Epithelial cell of esophagus (primary cell): Measurements from ENCODE around the gene FABP6.

Experiments used
- DNase-seq: peaks from one replicate; pipeline ENCODE4 v3.0.0; 2010; ENCODE audit warnings: low read depth
- H3K4me3 ChIP-seq: 2 replicates; pipeline ENCODE4 v1.5.1; 2011; ENCODE audit warnings: mild to moderate bottlenecking, low read length, control low read depth
- TF ChIP-seq, protein P1 (sequence below): IDR thresholded peaks from 2 replicates; pipeline ENCODE4 v1.5.1; 2011; ENCODE audit warnings: low read depth, mild to moderate bottlenecking, low read length, control low read depth, inconsistent platforms; ENCODE audit not compliant: insufficient read depth; ENCODE audit errors: missing control alignments

Gene FABP6, protein sequence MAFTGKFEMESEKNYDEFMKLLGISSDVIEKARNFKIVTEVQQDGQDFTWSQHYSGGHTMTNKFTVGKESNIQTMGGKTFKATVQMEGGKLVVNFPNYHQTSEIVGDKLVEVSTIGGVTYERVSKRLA

DNA sequence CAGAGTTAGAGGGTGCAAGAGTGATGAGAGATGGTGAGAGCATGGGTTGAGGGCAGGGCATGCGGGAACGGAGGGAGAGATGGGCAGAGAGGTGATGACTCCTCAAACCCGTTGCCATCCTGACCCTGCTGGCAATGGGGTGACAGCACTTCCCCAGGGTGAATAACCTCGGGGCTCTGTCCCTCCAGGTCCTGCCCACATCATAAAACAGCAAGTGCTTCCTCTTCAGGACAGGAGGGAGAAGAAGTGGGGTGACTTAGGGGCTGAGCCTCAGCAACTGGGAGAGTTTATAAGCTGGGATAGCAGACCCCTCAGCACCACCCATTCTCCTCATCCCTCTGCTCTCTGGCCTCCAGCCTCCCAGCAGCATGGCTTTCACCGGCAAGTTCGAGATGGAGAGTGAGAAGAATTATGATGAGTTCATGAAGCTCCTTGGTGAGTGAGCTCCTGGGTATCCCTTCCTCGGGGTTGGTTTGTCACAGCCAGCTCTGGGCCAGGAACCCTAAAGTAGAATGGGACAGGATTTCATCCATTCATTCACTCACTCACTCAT is at the start of gene FABP6:
Gene FABP6 (plus strand): TSS at position 317 of the 553 bp plus-strand sequence. CDS start 52 bp downstream, at position 369.
- TF ChIP-seq, protein P1, sequence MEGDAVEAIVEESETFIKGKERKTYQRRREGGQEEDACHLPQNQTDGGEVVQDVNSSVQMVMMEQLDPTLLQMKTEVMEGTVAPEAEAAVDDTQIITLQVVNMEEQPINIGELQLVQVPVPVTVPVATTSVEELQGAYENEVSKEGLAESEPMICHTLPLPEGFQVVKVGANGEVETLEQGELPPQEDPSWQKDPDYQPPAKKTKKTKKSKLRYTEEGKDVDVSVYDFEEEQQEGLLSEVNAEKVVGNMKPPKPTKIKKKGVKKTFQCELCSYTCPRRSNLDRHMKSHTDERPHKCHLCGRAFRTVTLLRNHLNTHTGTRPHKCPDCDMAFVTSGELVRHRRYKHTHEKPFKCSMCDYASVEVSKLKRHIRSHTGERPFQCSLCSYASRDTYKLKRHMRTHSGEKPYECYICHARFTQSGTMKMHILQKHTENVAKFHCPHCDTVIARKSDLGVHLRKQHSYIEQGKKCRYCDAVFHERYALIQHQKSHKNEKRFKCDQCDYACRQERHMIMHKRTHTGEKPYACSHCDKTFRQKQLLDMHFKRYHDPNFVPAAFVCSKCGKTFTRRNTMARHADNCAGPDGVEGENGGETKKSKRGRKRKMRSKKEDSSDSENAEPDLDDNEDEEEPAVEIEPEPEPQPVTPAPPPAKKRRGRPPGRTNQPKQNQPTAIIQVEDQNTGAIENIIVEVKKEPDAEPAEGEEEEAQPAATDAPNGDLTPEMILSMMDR, result no peak
- DNase-seq, result no peak
- H3K4me3 ChIP-seq, result no peak within 1 kb of the TSS

DNA sequence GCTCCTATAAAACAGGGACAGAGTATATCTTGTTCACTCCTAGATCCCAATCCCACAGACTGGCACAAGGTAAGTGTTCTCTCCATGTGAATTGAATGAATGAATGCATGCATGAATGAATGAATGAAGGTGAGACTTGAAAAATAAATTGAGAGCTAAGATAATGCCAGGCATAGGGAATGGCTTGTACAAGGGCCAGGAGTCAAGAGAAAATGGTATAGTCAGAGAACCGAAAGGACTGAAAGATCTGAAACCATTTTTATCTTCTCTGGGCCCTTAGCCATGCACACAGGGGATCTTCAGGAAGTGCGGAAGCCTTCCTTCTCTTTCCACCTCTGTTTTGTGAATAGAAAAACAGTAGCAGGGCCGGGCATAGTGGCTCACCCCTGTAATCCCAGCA is 48.4 kb upstream of the FABP6 start:
- no peak overlapping the region for H3K4me3 ChIP-seq
- DNase-seq, result no peak
- TF ChIP-seq, protein P1, result no peak

DNA sequence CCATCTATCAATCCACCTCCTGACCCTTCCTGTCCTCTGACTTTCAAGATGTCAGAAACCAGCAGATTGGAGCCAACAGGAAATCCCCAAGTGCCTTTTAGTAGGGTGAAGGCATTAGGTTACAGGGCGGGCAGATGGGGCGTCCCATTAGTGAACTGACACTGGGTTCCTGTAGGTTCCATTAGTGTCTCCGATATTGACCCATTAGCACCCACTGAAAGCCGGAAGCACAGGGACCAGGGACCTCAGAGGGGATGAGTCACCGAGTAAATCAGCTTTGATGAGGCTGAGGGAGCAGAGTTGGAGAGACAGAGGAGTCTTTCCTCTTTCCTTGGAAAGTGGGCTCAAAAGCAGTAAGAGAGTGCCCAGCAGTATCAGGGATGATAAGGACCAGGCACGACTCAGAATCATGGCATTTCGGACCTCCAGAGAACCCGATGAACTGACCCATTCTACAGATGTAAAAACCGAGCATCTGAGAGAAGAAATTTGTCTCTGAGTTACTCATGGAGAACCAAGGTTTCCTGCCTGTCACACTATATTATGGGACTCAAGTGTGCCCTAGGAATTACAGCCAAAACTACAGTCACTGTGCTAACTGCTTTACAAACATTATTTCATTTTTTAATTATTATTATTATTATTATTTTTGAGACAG is 47.2 kb upstream of the FABP6 start:
- TF ChIP-seq, protein P1, result no peak
- H3K4me3 ChIP-seq, result no peak overlapping the region
- peak; percentile 40 for DNase-seq

DNA sequence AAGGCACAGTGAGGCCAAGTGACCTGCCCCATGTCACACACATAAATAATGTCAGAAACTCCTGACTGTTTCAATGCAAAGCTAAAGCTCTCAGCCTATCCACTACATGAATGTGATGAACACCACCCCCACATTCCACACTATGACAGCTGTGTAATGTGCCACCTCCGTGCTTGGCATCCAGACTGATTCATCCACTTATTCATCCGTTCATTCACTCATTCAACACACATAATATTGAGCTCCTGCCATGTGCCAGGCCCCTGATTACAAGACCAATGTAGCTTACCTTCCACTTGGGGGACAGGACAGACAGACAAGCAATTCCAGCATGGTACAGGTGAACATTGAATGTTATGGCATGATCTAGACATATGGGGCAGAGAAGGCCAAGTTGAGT is 46.2 kb upstream of the FABP6 start:
- H3K4me3 ChIP-seq, result no peak overlapping the region
- TF ChIP-seq, protein P1, result no peak
- peak; percentile 83 for DNase-seq

DNA sequence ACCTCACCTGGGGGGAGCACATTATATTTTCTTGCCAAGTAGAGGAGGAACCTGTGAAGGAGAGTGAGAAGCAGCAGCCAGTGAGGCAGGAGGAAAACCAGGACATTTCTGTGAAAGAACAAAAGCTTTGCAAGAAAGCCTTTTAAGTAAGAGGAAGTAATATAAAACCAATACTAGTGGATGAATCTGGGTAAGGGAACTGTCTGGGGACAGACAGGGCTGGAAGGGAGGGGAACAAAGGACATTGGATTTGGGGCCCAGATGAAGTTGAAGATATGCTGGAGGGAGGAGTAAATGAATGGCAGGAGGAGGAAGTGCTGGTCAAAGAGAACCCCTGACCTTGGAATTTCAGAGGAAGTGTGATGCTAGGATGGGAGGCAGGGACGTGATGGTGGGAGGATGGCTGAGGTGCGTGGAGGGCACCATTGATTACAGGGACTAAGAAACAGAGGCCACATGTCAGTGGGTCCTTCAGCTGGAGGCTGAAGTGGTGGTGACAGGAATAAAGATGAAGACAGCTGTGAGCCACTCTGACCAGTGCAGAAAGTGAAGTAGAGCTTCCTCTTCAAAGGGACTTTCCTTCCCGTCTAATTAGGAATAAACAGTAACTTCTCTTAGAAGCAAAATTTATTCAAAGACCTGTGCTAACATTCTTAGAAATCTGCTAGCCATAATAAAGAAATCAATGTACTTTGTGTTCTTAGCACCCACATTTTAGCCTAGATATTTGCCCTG is 43.5 kb upstream of the FABP6 start:
- no peak overlapping the region for H3K4me3 ChIP-seq
- DNase-seq, result no peak
- TF ChIP-seq, protein P1, result no peak

DNA sequence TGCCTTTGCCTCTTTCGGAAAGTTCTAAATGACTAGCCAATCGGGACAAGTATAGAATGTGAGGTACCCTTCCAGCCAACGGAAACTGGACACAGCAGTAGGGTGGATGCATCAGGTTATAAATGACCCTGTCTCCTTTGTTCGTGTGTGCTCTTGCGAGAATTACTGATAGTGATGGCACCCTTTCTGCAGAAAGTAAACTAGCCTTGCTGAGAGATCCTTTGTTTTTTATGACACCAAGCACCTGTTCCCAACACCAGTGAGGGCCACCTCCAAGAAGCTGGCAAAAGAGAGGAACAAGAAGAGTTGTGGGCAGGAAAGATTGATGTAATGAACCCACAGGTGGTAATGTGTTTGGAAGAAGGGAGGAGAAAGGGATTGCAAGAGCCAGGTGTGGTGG is 42.8 kb upstream of the FABP6 start:
- no peak overlapping the region for H3K4me3 ChIP-seq
- DNase-seq, result no peak
- TF ChIP-seq, protein P1, result no peak

DNA sequence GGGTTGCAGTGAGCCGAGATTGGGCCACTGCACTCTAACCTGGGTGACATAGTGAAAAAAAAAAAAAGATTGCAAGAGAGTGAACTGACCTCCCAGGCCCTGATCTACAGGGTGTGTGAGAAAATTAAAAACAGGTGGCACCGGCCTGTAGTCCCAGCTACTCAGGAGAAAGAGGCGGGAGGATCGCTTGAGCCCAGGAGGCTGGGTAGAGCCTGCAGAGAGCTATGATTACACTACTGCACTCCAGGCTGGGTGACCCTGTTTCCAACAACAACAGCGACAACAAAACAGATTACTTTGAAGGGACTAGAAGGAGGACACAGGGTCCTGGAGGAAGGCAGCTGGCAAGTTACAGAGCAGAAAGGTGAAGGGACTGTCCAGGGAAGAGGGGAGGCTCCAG is 42.2 kb upstream of the FABP6 start:
- H3K4me3 ChIP-seq, result no peak overlapping the region
- DNase-seq, result no peak
- TF ChIP-seq, protein P1, result no peak
